Thyroid gland (tissue), 4 donors: ENCODE data around the gene NPY. TPM values are rescaled to one million over a fixed set of nuclear protein-coding genes. Genes with fewer than 3 reads are reported as not detected.

Experiments used
- DNase-seq, 2 donors: peaks; one replicate each; pipeline ENCODE4 v3.0.0-alpha.2; 2019
- H3K27ac ChIP-seq, 3 donors: fragments of 200-600 bp; sonication (generic); 1 replicate in 2 of 3; 2 replicates in 1 of 3; pipeline ENCODE4 v1.5.1; 2016 to 2019; ENCODE audit warnings: mild to moderate bottlenecking in 1 of 3, moderate library complexity in 1 of 3
- H3K27me3 ChIP-seq: fragments of 200-600 bp; sonication (generic); one replicate; pipeline ENCODE4 v1.5.1; 2019
- H3K36me3 ChIP-seq, 2 donors: fragments of 200-600 bp; sonication (generic); one replicate each; pipeline ENCODE4 v1.5.1; 2016 to 2019
- H3K4me1 ChIP-seq, 2 donors: fragments of 200-600 bp; sonication (generic); one replicate each; pipeline ENCODE4 v1.5.1; 2017 to 2019
- H3K4me3 ChIP-seq, 3 donors: fragments of 200-600 bp; sonication (generic); replicated peaks in 1 of 3; 1 replicate in 2 of 3; 2 replicates in 1 of 3; pipeline ENCODE4 v1.5.1; 2016; ENCODE audit warnings: mild to moderate bottlenecking in 1 of 3
- H3K9me3 ChIP-seq: fragments of 200-600 bp; sonication (generic); one replicate; pipeline ENCODE4 v1.5.1; 2017
- POLR2A ChIP-seq, 2 donors: fragments of 450-650 bp; IDR thresholded peaks; one replicate each; pipeline ENCODE4 v1.6.1; 2017; ENCODE audit warnings: antibody characterized with exemption in 2 of 2, mild to moderate bottlenecking in 2 of 2, moderate library complexity in 1 of 2
- WGBS, 2 donors: methylation state at CpG; one replicate each; pipeline ENCODE4 v1.1.5; 2017; 5-methylcytosine and 5-hydroxymethylcytosine counted together
- intact Hi-C: fragments of 100-400 bp; cut with DNase I; formaldehyde crosslinking; loops from one replicate; pipeline ENCODE4 v1.15.1; 2023
- total RNA-seq, 4 donors: library from RNA; depleted of rRNA; stranded (reverse); fragments of >200 nt; gene quantifications; one replicate each; pipeline ENCODE4 v1.2.3, GENCODE V29; 2016
- TF ChIP-seq, protein P1 (sequence below), 6 experiments: fragments of 200-600 bp in 3 of 6; fragments of 450-650 bp in 3 of 6; sonication (generic) in 3 of 6; IDR thresholded peaks; one replicate each; pipeline ENCODE4 v1.5.1; 2016 to 2019; ENCODE audit warnings: antibody characterized with exemption in 6 of 6, mild to moderate bottlenecking in 2 of 6, inconsistent platforms in 1 of 6, moderate library complexity in 1 of 6

Gene NPY
- total RNA-seq, 4 donors from 2014 or later: 13.0 TPM; not detected in 3

GRCh38 chr7:24298696-24299095 lies 14.7 kb downstream of the NPY start:
- no peak overlapping the region for H3K27ac ChIP-seq
- H3K9me3 ChIP-seq: no peaks in the 10 kb centered on the region
- H3K36me3 ChIP-seq: no peaks in the 10 kb centered on the region
- no peak for DNase-seq
- H3K4me1 ChIP-seq: no peaks in the 10 kb centered on the region
- no peaks in the 10 kb centered on the region for H3K27me3 ChIP-seq
- TF ChIP-seq, protein P1, sequence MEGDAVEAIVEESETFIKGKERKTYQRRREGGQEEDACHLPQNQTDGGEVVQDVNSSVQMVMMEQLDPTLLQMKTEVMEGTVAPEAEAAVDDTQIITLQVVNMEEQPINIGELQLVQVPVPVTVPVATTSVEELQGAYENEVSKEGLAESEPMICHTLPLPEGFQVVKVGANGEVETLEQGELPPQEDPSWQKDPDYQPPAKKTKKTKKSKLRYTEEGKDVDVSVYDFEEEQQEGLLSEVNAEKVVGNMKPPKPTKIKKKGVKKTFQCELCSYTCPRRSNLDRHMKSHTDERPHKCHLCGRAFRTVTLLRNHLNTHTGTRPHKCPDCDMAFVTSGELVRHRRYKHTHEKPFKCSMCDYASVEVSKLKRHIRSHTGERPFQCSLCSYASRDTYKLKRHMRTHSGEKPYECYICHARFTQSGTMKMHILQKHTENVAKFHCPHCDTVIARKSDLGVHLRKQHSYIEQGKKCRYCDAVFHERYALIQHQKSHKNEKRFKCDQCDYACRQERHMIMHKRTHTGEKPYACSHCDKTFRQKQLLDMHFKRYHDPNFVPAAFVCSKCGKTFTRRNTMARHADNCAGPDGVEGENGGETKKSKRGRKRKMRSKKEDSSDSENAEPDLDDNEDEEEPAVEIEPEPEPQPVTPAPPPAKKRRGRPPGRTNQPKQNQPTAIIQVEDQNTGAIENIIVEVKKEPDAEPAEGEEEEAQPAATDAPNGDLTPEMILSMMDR (IDR thresholded peaks at IDR 0.05): no peak
- no peak for TF ChIP-seq POLR2A (IDR thresholded peaks at IDR 0.05)
- H3K4me3 ChIP-seq: no peak overlapping the region
- intact Hi-C loops: loop anchor here (10.0 kb wide), 1 partner anchor 366 kb away; no protein-coding TSS in a partner anchor

GRCh38 chr7:24299192-24299591 lies 15.2 kb downstream of the NPY start:
- H3K27me3 ChIP-seq: no peaks in the 10 kb centered on the region
- intact Hi-C loops: loop anchor here (10.0 kb wide), 1 partner anchor 366 kb away; no protein-coding TSS in a partner anchor
- WGBS, 2 donors: 51 to 67% methylated on average over 4 of the region's 4 CpGs
- no peaks in the 10 kb centered on the region for H3K36me3 ChIP-seq
- TF ChIP-seq, protein P1 (IDR thresholded peaks at IDR 0.05): no peak
- TF ChIP-seq POLR2A (IDR thresholded peaks at IDR 0.05): no peak
- no peaks in the 10 kb centered on the region for H3K4me1 ChIP-seq
- DNase-seq: no peak
- H3K9me3 ChIP-seq: no peaks in the 10 kb centered on the region
- no peak overlapping the region for H3K27ac ChIP-seq
- H3K4me3 ChIP-seq: no peak overlapping the region

- no peak for DNase-seq
- H3K4me1 ChIP-seq: no peaks in the 10 kb centered on the region
- WGBS, 2 donors: 93 to 95% methylated on average over 2 of the region's 2 CpGs
- no peaks in the 10 kb centered on the region for H3K36me3 ChIP-seq
- intact Hi-C loops: no loop called here
- H3K9me3 ChIP-seq: no peaks in the 10 kb centered on the region
- H3K27me3 ChIP-seq: no peaks in the 10 kb centered on the region
- TF ChIP-seq POLR2A (IDR thresholded peaks at IDR 0.05): no peak
- TF ChIP-seq, protein P1 (IDR thresholded peaks at IDR 0.05): no peak
- H3K27ac ChIP-seq: no peak overlapping the region
- H3K4me3 ChIP-seq: no peak overlapping the region
These were observed 17.7 kb downstream of the NPY start for GRCh38 chr7:24301703-24302102.

- TF ChIP-seq, protein P1 (IDR thresholded peaks at IDR 0.05): no peak
- TF ChIP-seq POLR2A (IDR thresholded peaks at IDR 0.05): no peak
- 62 to 71% methylated on average over 5 of the region's 5 CpGs for WGBS, 2 donors
These were observed 20.6 kb downstream of the NPY start for GRCh38 chr7:24304494-24305095.

GRCh38 chr7:24307326-24307725 lies 23.3 kb downstream of the NPY start:
- H3K4me3 ChIP-seq: no peak overlapping the region
- intact Hi-C loops: no loop called here
- no peaks in the 10 kb centered on the region for H3K9me3 ChIP-seq
- H3K36me3 ChIP-seq: no peaks in the 10 kb centered on the region
- no peak for TF ChIP-seq POLR2A (IDR thresholded peaks at IDR 0.05)
- TF ChIP-seq, protein P1 (IDR thresholded peaks at IDR 0.05): no peak
- H3K27me3 ChIP-seq: no peaks in the 10 kb centered on the region
- 79 to 89% methylated on average over 3 of the region's 3 CpGs for WGBS, 2 donors
- no peak overlapping the region for H3K27ac ChIP-seq
- no peaks in the 10 kb centered on the region for H3K4me1 ChIP-seq
- no peak for DNase-seq

More at GRCh38 chr7:24304494-24305095, 20.6 kb downstream of the NPY start:
- Histone ChIP-seq H3K36me3 (no peaks in the 10 kb centered on the region), H3K27me3 (no peaks in the 10 kb centered on the region), H3K4me3 (no peak overlapping the region), H3K27ac (no peak overlapping the region), H3K4me1 (no peaks in the 10 kb centered on the region), H3K9me3 (no peaks in the 10 kb centered on the region)
- intact Hi-C loops: no loop called here
- DNase-seq: no peak
